SK-N-SH (cell line): ENCODE results near the gene ABCA9.
"Not testable (repeated sequence)": the region's sequence is repeated elsewhere in the genome, so short reads cannot be mapped to it uniquely, and the experiment has no call there.

Experiments used
- CHD2 ChIP-seq: fragments of 150-350 bp; IDR thresholded peaks from 2 replicates; pipeline ENCODE4 v1.6.1; 2018; ENCODE audit warnings: low read length; ENCODE audit not compliant: partially characterized antibody
- CTCF ChIP-seq: fragments of 200-600 bp; sonication (generic); IDR thresholded peaks from 2 replicates; pipeline ENCODE4 v1.6.1; 2017; ENCODE audit warnings: antibody characterized with exemption, mild to moderate bottlenecking, moderate library complexity
- EZH2phosphoT487 ChIP-seq: fragments of 200-600 bp; sonication (generic); IDR thresholded peaks from 2 replicates; pipeline ENCODE4 v1.6.1; 2017; ENCODE audit warnings: low read depth, mixed run types, mild to moderate bottlenecking, antibody characterized with exemption, moderate library complexity, borderline replicate concordance
- FOSL2 ChIP-seq: IDR thresholded peaks from 2 replicates; pipeline ENCODE4 v1.4.0; 2012; ENCODE audit warnings: low read depth, mild to moderate bottlenecking, moderate library complexity, borderline replicate concordance
- GABPA ChIP-seq: IDR thresholded peaks from 2 replicates; pipeline ENCODE4 v1.4.0; 2012; ENCODE audit warnings: low read depth, mild to moderate bottlenecking
- MAX ChIP-seq: IDR thresholded peaks from 2 replicates; pipeline ENCODE4 v1.4.0; 2012; ENCODE audit warnings: low read depth
- POLR2AphosphoS5 ChIP-seq: IDR thresholded peaks from 2 replicates; pipeline ENCODE4 v1.6.1; 2012; ENCODE audit warnings: low read depth, low read length
- RAD21 ChIP-seq: IDR thresholded peaks from 2 replicates; pipeline ENCODE4 v1.6.1; 2012; ENCODE audit warnings: mild to moderate bottlenecking, low read length
- RCOR1 ChIP-seq: fragments of 150-350 bp; IDR thresholded peaks from 2 replicates; pipeline ENCODE4 v1.6.1; 2017; ENCODE audit warnings: antibody characterized with exemption, low read length
- REST ChIP-seq: IDR thresholded peaks from 2 replicates; pipeline ENCODE4 v1.6.1; 2012; ENCODE audit warnings: mild to moderate bottlenecking, low read depth, low read length, moderate library complexity
- TCF12 ChIP-seq: IDR thresholded peaks from 2 replicates; pipeline ENCODE4 v1.4.0; 2012

GRCh38 chr17:69072803-69073256, 12.1 kb upstream of the ABCA9 start:
- TF ChIP-seq CTCF, REST, EZH2phosphoT487, TCF12, RCOR1, POLR2AphosphoS5, CHD2, GABPA, MAX, FOSL2, RAD21: not testable (repeated sequence)
